Activated CD4-positive, alpha-beta T cell treated with anti-CD3 and anti-CD28 coated beads, Interleukin-2, amount 50 U/mL, for 4 hours (primary cell): Measurements from ENCODE around the gene SPG7.
"Not testable (repeated sequence)": the region's sequence is repeated elsewhere in the genome, so short reads cannot be mapped to it uniquely, and the experiment has no call there.

Source experiments
- DNase-seq, 2 experiments: peaks; one replicate each; pipeline ENCODE4 v3.0.0-alpha.2; 2020

The SPG7 gene

GRCh38 chr16:89565506-89566372 lies 57.5 kb downstream of the SPG7 start:
- peak; percentile 37 to 44 for DNase-seq

- no peak for DNase-seq
Measured at GRCh38 chr16:89567656-89568594, 59.7 kb downstream of the SPG7 start.

- DNase-seq, result no peak
Measured at GRCh38 chr16:89569506-89570341, 61.5 kb downstream of the SPG7 start.

DNA sequence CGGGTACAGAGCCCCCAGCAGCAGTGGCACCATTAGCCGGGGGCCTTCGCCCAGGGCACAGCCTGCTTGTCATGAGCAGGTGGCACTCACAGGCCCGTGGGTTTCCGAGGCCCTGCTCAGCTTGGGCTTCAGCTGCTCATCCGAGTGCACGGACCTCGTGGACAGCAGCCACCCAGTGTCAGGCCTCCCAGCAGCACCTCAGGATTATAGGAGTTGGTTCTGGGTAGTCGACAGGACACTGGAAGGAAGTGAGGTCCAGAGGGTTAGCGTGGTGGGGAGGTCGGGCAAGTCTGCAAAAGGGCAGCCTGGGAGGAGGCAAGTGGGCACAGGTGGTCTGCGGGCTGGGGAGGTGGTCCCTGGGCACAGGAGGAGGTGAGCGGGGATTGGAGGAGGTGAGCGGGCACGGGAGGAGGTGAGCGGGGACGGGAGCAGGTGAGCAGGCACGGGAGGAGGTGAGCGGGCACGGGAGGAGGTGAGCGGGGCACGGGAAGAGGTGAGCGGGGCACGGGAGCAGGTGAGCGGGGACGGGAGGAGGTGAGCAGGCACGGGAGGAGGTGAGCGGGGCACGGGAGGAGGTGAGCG lies 62.2 kb downstream of the SPG7 start:
- DNase-seq, result no peak

DNA sequence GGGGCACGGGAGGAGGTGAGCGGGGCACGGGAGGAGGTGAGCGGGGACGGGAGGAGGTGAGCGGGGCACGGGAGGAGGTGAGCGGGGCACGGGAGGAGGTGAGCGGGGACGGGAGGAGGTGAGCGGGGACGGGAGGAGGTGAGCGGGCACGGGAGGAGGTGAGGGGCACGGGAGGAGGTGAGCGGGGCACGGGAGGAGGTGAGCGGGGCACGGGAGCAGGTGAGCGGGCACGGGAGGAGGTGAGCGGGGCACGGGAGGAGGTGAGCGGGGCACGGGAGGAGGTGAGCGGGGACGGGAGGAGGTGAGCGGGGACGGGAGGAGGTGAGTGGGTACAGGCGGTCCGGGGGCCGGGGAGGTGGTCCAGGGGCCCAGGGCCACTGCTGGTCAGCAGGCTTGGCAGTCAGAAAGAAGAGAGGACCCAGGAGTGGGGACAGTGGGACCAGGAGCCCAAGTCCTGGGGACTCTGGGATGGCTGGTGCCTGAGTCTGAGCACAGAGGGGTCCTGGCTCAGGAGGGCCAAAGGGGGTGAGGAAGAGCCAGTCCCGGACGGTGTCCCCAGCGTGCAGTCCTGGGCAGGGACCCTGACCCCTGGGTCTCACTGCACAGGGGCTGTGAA lies 62.9 kb downstream of the SPG7 start:
- DNase-seq, result not testable (repeated sequence)

DNA sequence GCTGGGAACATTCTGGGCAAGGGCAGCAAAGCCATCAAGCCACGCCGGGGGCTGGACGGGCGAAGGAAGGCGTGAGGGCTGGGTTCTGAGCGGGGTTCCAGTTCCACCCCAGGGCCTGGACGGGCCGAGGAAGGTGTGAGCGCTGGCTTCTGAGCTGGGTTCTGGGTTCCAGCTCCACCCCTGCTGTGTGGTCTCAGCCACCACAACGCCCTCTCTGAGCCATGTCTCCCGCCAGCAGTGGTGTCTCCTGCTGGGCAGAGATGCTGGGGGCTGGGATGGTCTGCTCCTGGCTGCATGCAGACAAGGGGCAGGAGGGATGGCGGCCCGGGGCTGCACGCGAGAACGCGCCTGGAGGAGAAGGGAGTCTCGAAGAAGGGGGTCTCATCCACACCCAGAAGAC lies 63.4 kb downstream of the SPG7 start:
- no peak for DNase-seq

DNA sequence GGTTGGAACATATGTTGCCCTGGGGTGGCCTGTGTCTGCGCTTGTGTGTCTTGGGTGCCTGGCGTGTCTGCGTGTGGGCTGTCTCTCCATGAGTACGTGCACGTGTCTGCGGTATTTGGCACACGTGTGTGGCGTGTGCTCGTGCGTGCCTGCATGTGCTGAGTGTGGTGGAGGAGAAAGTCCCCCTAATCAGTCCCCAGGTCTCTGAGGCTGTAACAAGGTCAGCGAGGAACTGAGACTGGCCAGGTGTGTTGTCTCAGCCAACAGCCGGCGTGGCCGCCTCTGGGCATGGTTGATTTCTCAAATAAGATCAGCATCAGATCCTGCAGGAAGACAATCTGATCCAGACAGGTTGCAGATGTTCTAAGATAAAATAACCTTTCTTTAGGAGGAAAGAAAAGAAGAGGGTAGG lies 63.9 kb downstream of the SPG7 start:
- no peak for DNase-seq

DNA sequence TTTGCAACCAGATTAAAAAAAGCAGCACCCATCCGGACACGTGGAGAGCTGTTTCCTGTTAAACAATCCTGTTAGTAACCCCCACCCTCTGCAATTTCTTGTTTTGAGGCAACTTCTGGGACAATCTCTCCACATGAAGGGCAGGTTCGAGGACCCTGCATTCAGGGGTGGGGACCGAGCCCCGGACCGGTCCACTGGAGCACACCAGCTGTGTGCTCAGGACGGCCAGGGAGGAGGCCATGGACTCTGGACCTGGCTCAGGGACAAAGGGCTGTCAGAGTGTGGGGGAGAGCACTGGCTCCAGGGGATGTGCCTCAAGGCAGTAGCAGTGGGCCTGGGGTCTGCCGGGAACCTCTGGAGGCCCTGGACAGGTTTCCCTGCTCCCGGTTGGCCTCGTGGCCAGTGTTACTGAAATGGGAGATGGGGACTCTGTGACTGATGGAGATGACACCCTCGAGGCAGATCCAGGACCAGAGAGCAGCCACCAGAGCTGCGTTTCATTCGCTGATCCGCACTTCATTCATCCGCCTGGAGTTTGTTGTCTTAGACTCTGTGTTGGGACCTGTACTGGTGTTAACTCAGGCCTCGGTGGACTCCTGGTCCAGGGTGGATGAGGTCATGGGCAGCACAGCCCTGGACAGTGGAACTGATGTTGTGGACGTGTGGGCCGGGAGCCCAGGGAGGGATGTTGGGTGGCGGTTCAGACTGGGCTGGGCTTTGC lies 64.4 kb downstream of the SPG7 start:
- DNase-seq, result no peak

DNA sequence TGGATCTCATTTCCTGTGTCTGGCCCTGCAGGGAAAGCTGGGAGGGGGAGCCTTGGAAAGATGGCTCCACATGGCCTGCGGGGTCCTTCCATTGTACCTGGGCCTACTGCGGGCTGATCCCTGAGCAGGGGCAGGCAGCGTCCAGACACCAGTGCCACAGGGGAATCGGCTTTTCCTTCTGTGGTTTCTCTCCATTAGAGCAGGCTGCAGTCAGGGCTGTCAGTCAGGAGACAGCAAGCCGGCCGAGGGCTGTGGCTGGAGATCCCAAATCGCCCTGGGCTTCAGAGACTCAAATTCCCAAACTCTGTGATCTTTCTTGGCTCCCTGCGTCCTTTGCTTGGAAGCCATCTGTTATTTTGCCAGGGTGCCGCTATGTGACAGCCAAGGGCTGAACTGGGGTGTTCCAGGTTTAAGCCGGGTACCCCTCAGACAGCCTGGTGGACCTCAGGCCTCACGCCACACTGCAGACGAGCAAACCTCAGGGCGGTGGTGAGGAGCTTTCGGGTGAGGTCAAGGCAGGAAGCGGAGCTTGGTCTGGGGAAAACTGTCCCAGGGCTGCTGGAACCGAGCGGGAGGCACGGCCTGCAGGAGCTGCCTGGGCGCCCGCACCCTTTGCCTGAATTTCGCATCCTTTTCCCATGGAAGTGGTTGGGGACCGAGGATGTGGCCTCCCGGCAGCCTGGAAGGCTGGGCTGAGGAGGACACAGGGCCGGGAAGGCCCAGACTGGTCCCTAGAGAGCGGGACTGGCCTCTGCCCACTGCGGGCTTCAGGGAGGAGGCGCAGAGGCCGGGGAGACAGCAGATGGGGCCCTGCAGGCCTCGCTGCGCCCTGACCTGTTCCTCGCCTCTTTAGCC lies 65.8 kb downstream of the SPG7 start:
- no peak for DNase-seq

GRCh38 chr16:89574681-89575246 lies 66.6 kb downstream of the SPG7 start:
- peak; percentile 25 to 33 for DNase-seq

GRCh38 chr16:89575247-89576152 lies 67.3 kb downstream of the SPG7 start, which contains the start of gene CPNE7:
Gene CPNE7 (plus strand): TSS chr16:89575758. CDS start chr16:89575898, 140 bp downstream.
- DNase-seq, result no peak

GRCh38 chr16:89576153-89577054 lies 68.2 kb downstream of the SPG7 start:
- no peak for DNase-seq

DNA sequence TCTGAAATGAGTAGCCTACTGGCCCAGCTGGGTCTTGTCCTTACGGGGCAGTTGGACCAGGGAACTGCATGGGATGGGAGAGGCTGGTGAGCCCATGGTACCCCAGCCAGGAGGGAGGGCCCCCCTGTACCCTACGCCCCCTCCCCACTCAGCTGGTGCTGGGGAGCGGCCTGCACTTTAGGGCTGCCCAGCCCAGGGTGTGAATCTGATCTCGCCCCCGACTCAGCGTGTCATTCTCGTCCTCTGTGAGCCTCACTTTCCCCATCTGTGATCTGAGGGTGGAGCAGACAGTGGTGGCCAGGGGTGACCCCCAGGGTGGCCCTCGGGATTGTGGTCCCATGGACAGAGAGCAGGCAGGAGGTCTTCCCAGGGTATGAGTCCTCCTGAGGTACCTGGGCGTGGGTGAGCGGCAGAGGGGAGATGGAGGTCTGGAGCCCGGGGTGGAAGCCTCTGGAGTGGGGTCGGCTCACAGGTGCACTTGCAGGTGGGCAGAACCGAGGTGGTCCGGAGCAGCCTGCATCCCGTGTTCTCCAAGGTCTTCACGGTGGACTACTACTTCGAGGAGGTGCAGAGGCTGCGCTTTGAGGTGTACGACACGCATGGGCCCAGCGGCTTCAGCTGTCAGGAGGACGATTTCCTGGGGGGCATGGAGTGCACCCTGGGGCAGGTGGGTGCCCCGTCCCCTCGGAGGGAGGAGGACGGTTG lies 69.0 kb downstream of the SPG7 start:
- no peak for DNase-seq

DNA sequence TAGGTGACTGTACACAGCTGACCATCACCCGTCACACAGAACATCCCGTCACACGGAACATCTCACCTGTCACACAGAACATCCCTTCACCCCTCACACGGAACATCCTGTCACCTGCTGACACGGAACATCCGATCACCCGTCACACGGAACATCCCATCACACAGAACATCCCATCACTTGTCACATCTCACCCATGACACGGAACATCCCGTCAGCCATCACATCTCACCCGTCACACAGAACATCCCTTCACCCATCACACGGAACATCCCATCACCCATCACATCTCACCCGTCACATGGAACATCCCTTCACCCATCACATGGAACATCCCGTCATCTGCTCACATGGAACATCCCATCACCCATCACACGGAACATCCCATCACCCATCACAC lies 71.1 kb downstream of the SPG7 start:
- no peak for DNase-seq

GRCh38 chr16:89581045-89581695 lies 73.0 kb downstream of the SPG7 start:
- no peak for DNase-seq

DNA sequence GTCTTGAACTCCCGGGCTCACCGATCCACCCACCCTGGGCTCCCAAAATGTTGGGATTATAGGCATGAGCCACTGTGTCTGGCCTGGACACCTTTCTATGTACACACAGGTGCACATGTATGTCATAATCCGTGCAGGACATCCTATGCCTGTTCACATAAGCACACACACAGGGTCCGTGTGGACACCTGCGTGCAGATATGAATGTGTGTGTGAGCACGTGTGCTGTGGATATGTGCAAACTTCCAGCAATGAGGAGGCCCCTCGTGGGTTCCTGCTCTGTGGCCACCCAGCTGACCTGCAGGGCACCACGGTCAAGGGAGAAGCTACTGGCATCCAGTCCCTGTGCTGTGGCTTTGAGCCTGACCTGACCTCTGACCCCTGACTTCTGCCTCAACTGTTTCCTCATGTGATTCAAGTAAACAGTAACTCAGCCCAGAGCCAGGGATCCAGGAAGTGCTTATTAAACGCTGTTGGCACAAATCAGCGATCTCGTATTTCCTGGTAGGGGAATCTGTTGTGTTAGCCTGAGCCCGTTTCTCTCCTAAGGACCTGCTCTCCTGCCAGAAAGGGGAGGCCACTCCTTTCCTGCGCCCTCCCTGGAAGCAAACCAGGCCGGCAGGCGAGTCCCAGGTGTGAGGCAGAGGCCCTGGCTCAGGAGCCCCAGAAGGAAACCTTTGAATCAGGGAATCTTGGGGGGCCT lies 73.8 kb downstream of the SPG7 start:
- DNase-seq, result no peak
